A549 (cell line): ENCODE results near the gene APOH.

Experiments
- CTCF ChIP-seq: fragments of >200 bp; sonication (Bioruptor Twin); formaldehyde crosslinking; IDR thresholded peaks from 3 replicates; pipeline ENCODE4 v1.5.1; 2016
- HEYL ChIP-seq: fragments of 250-450 bp; sonication (Bioruptor Pico); IDR thresholded peaks from 2 replicates; pipeline ENCODE4 v1.8.0; 2021; ENCODE audit warnings: mild to moderate bottlenecking, moderate library complexity
- JUNB ChIP-seq: fragments of >200 bp; sonication (Bioruptor Twin); formaldehyde crosslinking; IDR thresholded peaks from 2 replicates; pipeline ENCODE4 v1.6.1; 2016
- POLR2A ChIP-seq: IDR thresholded peaks from 2 replicates; pipeline ENCODE4 v1.6.1; 2012; ENCODE audit warnings: mild to moderate bottlenecking, low read length
- POLR2AphosphoS2 ChIP-seq: conservative IDR thresholded peaks from 2 replicates; pipeline ENCODE4 v1.6.1; 2012; ENCODE audit warnings: low read length, improper control_type of control experiment, inconsistent platforms
- SMC3 ChIP-seq: fragments of >200 bp; sonication (Bioruptor Twin); formaldehyde crosslinking; IDR thresholded peaks from 3 replicates; pipeline ENCODE4 v1.6.1; 2018; ENCODE audit warnings: inconsistent platforms
- USF2 ChIP-seq: fragments of 450-650 bp; IDR thresholded peaks from 2 replicates; pipeline ENCODE4 v1.6.1; 2014; ENCODE audit warnings: antibody characterized with exemption

- TF ChIP-seq JUNB (no peak), SMC3 (no peak), POLR2A (no peak), CTCF (no peak), USF2 (no peak), HEYL (CRISPR knock-in tag) (no peak), POLR2AphosphoS2 (no peak)
Observed at GRCh38 chr17:66260275-66260674, 31.1 kb upstream of the APOH start.
